ENCODE measurements around the gene CCNK. TPM values are rescaled to one million over a fixed set of nuclear protein-coding genes. Genes with fewer than 3 reads are reported as not detected.

The CCNK gene
- total RNA-seq, 4 donors from 2014 or later, result 21.1 to 26.8 (median 25.1) TPM

- TF ChIP-seq, protein P1, sequence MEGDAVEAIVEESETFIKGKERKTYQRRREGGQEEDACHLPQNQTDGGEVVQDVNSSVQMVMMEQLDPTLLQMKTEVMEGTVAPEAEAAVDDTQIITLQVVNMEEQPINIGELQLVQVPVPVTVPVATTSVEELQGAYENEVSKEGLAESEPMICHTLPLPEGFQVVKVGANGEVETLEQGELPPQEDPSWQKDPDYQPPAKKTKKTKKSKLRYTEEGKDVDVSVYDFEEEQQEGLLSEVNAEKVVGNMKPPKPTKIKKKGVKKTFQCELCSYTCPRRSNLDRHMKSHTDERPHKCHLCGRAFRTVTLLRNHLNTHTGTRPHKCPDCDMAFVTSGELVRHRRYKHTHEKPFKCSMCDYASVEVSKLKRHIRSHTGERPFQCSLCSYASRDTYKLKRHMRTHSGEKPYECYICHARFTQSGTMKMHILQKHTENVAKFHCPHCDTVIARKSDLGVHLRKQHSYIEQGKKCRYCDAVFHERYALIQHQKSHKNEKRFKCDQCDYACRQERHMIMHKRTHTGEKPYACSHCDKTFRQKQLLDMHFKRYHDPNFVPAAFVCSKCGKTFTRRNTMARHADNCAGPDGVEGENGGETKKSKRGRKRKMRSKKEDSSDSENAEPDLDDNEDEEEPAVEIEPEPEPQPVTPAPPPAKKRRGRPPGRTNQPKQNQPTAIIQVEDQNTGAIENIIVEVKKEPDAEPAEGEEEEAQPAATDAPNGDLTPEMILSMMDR (IDR thresholded peaks at IDR 0.05; ENCODE audit: low read depth), result no peak
Measured at GRCh38 chr14:99554757-99555531, 73.7 kb downstream of the CCNK start.

- TF ChIP-seq, protein P1 (IDR thresholded peaks at IDR 0.05; ENCODE audit: low read depth), result no peak
Measured at GRCh38 chr14:99556134-99556791, 75.1 kb downstream of the CCNK start.

DNA sequence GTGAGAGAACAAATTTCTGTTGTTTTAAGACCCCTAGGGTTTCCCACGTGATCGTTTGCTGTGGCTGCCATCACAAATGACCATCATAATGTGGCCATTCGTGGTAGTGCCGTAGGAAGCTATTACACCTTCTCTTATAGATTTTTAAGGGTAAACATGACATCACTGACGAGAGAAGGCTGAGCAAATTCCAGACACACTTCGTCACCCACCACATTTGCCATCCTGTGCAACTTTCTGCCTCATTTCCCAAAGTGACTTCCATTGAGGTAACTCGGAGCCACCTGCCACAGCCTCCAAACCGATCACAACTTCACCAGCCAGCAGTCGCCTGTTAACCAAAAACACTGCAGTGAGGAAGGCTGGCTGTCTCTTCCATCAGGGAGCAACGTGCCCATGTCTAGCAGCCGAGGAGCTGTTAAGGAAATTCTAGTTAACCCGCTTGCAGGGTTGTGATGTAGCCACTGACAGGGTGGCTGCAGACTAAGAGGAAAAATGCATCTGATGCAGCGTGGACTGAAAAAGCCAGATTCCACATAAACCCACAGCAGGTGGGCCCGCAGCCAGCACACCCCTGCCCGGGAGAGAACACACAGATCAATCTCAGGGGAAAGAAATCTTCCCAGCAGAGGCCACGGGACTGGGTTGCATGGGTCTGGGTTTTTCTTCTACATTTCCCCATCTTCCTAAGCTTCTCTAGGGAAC is 78.2 kb downstream of the CCNK start:
- TF ChIP-seq, protein P1 (IDR thresholded peaks at IDR 0.05; ENCODE audit: low read depth), result no peak

- TF ChIP-seq, protein P1 (IDR thresholded peaks at IDR 0.05; ENCODE audit: low read depth), result no peak
Measured at GRCh38 chr14:99560403-99560802, 79.2 kb downstream of the CCNK start.

DNA sequence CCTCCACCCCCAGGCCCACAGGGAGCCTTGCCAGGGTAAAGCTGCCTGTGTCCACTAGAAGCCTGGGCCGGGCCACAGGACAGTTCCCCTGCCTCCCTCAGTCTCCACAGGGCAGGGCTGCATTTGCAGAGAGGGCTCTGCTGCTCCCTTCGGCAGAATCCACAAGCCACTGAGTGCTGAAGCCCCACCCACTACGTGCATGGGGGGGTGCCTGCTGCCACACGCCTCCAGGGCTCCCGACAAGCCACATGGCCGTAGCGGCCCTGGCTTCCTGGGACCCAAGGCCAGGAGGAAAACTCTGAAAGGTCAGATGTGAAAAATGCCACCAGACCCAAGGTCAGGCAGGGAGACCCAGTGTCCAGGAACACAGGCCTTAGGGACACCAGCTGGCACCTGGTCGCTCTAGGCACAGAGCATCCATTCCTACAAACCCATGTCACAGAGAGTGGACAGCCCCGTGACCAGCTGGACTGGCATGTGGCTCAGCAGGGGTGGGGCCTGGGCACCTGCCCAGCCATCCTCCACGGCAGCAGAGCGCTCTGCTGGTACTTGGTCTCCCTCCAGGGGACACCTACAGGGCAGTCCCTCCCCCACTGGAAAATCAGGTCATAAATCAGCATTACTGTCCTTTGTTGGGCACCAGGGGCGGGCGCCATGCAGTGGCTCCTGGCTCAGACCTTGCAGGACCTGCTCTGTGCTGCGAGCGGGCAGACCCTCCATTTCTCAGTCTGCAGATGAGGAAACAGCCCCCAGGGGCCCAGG is 79.9 kb downstream of the CCNK start:
- TF ChIP-seq, protein P1 (IDR thresholded peaks at IDR 0.05; ENCODE audit: low read depth), result no peak

GRCh38 chr14:99561864-99562263 is 80.7 kb downstream of the CCNK start:
- TF ChIP-seq, protein P1 (IDR thresholded peaks at IDR 0.05; ENCODE audit: low read depth), result no peak

Small RNA genes within 50 kb of the gene (small RNA-seq; reads per million reads assigned to genes)
- not detected for gene RNU6-91P

Other genes starting within 250 kb of the CCNK start
- gene BCL11B, start 209.2 kb upstream of the CCNK start, total RNA-seq, result 1 to 10 TPM in 1 of 4 donors, under 1 TPM in 3; 0.68 to 1.5 (median 0.85) TPM
- 100 to 1,000 TPM in 1 of 4 donors, 10 to 100 TPM in 3; 76.3 to 110 (median 96.6) TPM for gene SETD3, start 550 bp upstream of the CCNK start, total RNA-seq
- 1 to 10 TPM in 2 of 4 donors, under 1 TPM in 2; 0.34 to 1.7 (median 0.80) TPM for gene CCDC85C, start 122.8 kb downstream of the CCNK start, total RNA-seq
- 1 to 10 TPM; 1.3 to 4.8 (median 2.2) TPM for gene HHIPL1, start 163.7 kb downstream of the CCNK start, total RNA-seq
- 1 to 10 TPM in 2 of 4 donors, under 1 TPM in 2; 0.82 to 2.1 (median 1.1) TPM for gene CYP46A1, start 202.9 kb downstream of the CCNK start, total RNA-seq

All from subcutaneous adipose tissue (tissue), 4 donors.